Mesenchymal stem cell (in vitro differentiated cells and primary cell): Measurements from ENCODE around the gene GNAZ.
A peak's percentile ranks its signal among the peaks of the same experiment; 100 is the strongest.

ENCODE experiments used
- DNase-seq: peaks from one replicate; pipeline ENCODE4 v3.0.0-alpha.2; 2013
- H2AFZ ChIP-seq: one replicate; pipeline ENCODE4 v1.6.1; 2013; ENCODE audit warnings: low read depth, mild to moderate bottlenecking, control low read depth, inconsistent platforms, low read length, moderate library complexity
- H2AK5ac ChIP-seq: 2 replicates; pipeline ENCODE4 v1.6.1; 2013; ENCODE audit warnings: low read length, moderate library complexity, mild to moderate bottlenecking, inconsistent platforms; ENCODE audit not compliant: severe bottlenecking
- H2BK120ac ChIP-seq: one replicate; pipeline ENCODE4 v1.6.1; 2013; ENCODE audit warnings: low read depth, mild to moderate bottlenecking, inconsistent platforms, low read length, moderate library complexity
- H2BK12ac ChIP-seq, 2 experiments: one replicate each; pipeline ENCODE4 v1.6.1; 2013; ENCODE audit warnings: inconsistent platforms in 2 of 2, low read length in 2 of 2, mild to moderate bottlenecking in 2 of 2, moderate library complexity in 2 of 2, control low read depth in 1 of 2
- H2BK15ac ChIP-seq: one replicate; pipeline ENCODE4 v1.6.1; 2013; ENCODE audit warnings: mild to moderate bottlenecking, low read depth, inconsistent platforms; ENCODE audit not compliant: poor library complexity, severe bottlenecking
- H2BK5ac ChIP-seq: 2 replicates; pipeline ENCODE4 v1.6.1; 2013; ENCODE audit warnings: low read depth, mild to moderate bottlenecking, low read length, control low read depth, inconsistent platforms; ENCODE audit not compliant: poor library complexity, severe bottlenecking
- H3K14ac ChIP-seq, 2 experiments: one replicate each; pipeline ENCODE4 v1.6.1; 2013; ENCODE audit warnings: inconsistent platforms in 2 of 2, low read length in 2 of 2, control low read depth in 1 of 2, mild to moderate bottlenecking in 1 of 2, moderate library complexity in 1 of 2
- H3K18ac ChIP-seq, 2 experiments: one replicate each; pipeline ENCODE4 v1.6.1; 2013; ENCODE audit warnings: inconsistent platforms in 2 of 2, low read length in 2 of 2, control low read depth in 1 of 2, low read depth in 1 of 2, mild to moderate bottlenecking in 1 of 2
- H3K23ac ChIP-seq, 2 experiments: one replicate each; pipeline ENCODE4 v1.6.1; 2013; ENCODE audit warnings: inconsistent platforms in 2 of 2, low read length in 2 of 2, mild to moderate bottlenecking in 2 of 2, moderate library complexity in 2 of 2, control low read depth in 1 of 2
- H3K27ac ChIP-seq: 2 replicates; pipeline ENCODE4 v1.5.1; 2013; ENCODE audit warnings: mild to moderate bottlenecking, moderate library complexity, low read length, control low read depth, inconsistent platforms; ENCODE audit not compliant: poor library complexity, severe bottlenecking
- H3K27me3 ChIP-seq, 2 experiments: 2 replicates each; pipeline versions ENCODE4 v1.6.1 to v1.7.0; 2013; ENCODE audit warnings: low read length in 2 of 2, mild to moderate bottlenecking in 2 of 2, moderate library complexity in 2 of 2, control low read depth in 1 of 2, inconsistent platforms in 1 of 2; ENCODE audit not compliant: control insufficient read depth in 1 of 2, insufficient read depth in 1 of 2
- H3K36me3 ChIP-seq, 2 experiments: 2 replicates each; pipeline versions ENCODE4 v1.6.1 to v1.7.0; 2013; ENCODE audit warnings: low read length in 2 of 2, control low read depth in 1 of 2, inconsistent platforms in 1 of 2, low read depth in 1 of 2, mild to moderate bottlenecking in 1 of 2; ENCODE audit not compliant: insufficient read depth in 2 of 2, control insufficient read depth in 1 of 2
- H3K4ac ChIP-seq, 2 experiments: one replicate each; pipeline ENCODE4 v1.6.1; 2013; ENCODE audit warnings: inconsistent platforms in 2 of 2, low read length in 2 of 2, mild to moderate bottlenecking in 2 of 2, moderate library complexity in 2 of 2, control low read depth in 1 of 2, low read depth in 1 of 2
- H3K4me1 ChIP-seq: 2 replicates; pipeline ENCODE4 v1.6.1; 2013; ENCODE audit warnings: low read depth, low read length, control low read depth; ENCODE audit not compliant: control insufficient read depth, insufficient read depth
- H3K4me2 ChIP-seq: 2 replicates; pipeline ENCODE4 v1.6.1; 2013; ENCODE audit warnings: low read length, mild to moderate bottlenecking, inconsistent platforms; ENCODE audit not compliant: poor library complexity, severe bottlenecking
- H3K4me3 ChIP-seq, 2 experiments: 2 replicates each; pipeline versions ENCODE4 v1.5.1 to v1.7.0; 2013; ENCODE audit warnings: low read length in 2 of 2, mild to moderate bottlenecking in 2 of 2, control low read depth in 1 of 2, low read depth in 1 of 2; ENCODE audit not compliant: insufficient read depth in 1 of 2
- H3K79me1 ChIP-seq: replicated peaks from 2 replicates; pipeline ENCODE4 v1.6.1; 2013; ENCODE audit warnings: mild to moderate bottlenecking, control low read depth, low read length, inconsistent platforms; ENCODE audit not compliant: poor library complexity, severe bottlenecking
- H3K9ac ChIP-seq: 2 replicates; pipeline ENCODE4 v1.7.0; 2013; ENCODE audit warnings: mild to moderate bottlenecking, low read length, moderate library complexity
- H3K9me3 ChIP-seq: 2 replicates; pipeline ENCODE4 v1.7.0; 2013; ENCODE audit warnings: mild to moderate bottlenecking, low read length; ENCODE audit not compliant: control insufficient read depth
- H4K8ac ChIP-seq: one replicate; pipeline ENCODE4 v1.6.1; 2013; ENCODE audit warnings: inconsistent platforms, mild to moderate bottlenecking, low read length, moderate library complexity
- H4K91ac ChIP-seq: one replicate; pipeline ENCODE4 v1.6.1; 2013; ENCODE audit warnings: mild to moderate bottlenecking, low read length, inconsistent platforms
- WGBS: methylation state at CpG from one replicate; pipeline ENCODE4 v1.1.7; 2013; ENCODE audit warnings: mixed read lengths; 5-methylcytosine and 5-hydroxymethylcytosine counted together

The GNAZ gene

DNA sequence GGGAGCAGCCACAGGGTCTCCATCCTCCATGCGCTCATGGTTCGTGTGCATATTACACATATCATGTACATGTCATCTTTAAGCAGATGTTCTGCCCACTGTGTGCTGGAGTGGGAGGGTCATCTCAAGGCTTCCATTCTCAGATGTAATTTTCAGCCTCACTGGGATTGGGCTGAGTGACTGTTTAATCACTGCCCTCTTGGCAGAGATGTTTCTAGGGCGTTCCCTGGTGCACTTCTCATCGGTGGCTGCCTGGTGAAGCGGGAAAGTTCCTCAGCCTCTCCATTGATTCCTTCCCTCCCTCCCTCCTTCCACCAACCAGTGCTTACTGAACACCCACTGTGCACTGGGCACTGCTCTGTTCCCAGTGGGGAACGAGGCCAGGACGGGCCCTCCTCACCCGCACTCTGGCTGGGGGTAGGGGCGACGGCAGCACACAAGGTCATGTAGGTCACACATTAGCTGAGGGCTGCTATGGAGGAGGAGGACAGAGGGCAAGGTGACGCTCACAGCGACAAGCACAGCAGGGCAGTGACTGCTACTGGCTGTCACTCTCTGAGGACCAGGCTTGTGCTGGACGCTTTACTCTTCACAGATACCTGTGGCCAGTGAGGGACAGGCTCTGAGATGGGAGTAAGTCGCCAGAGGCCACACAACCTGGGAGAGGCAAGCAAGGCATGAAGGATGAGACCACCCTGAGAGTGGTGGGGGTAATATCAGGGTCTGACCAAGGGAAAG, 22.9 kb downstream of the GNAZ start:
- Histone ChIP-seq H3K9me3 (no peaks in the 10 kb centered on the region), H3K27me3 (peaks cover 0 to 3% of the 10 kb centered on the region in 2 experiments), H3K79me1 (no peaks in the 10 kb centered on the region), H3K18ac (no peak overlapping the region), H2AK5ac (no peak overlapping the region), H4K8ac (no peak overlapping the region), H2BK5ac (no peak overlapping the region), H3K27ac (no peak overlapping the region), H3K14ac (peak overlapping the region in 1 of 2 experiments; percentile 19), H2BK15ac (no peak overlapping the region), H3K4ac (no peak overlapping the region), H2BK120ac (no peak overlapping the region), H2BK12ac (no peak overlapping the region), H4K91ac (no peak overlapping the region), H2AFZ (no peak overlapping the region), H3K4me3 (no peak overlapping the region), H3K4me1 (peaks cover 4% of the 10 kb centered on the region), H3K4me2 (no peak overlapping the region), H3K23ac (no peak overlapping the region), H3K36me3 (no peaks in the 10 kb centered on the region), H3K9ac (no peak overlapping the region)
- 81% methylated on average over 12 of the region's 14 CpGs for WGBS
- DNase-seq: no peak

DNA sequence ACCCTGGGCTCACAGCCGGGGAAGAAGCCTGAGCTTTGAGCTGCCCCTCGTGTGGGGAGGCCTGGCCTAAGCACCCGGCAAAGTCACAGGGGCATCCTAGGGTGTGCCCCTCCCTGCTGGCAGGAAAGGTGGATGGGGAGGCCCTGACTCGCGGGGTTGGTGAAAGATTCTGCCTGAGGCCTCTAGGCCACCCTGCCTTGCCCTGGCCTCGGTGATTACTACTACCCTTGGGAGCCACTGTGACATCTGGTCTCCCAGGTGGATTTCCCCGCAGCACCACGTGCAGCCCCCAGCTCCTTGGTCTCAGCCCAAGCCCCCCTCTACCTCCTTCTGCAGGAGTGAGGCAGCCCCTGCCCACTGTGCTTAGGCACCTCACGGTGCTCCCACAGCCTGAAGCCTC, 23.9 kb downstream of the GNAZ start:
- H2AFZ ChIP-seq: no peak overlapping the region
- no peak overlapping the region for H4K8ac ChIP-seq
- no peak overlapping the region for H3K18ac ChIP-seq
- no peak overlapping the region for H3K27ac ChIP-seq
- H3K27me3 ChIP-seq: peaks cover 0 to 3% of the 10 kb centered on the region in 2 experiments
- no peak overlapping the region for H3K9ac ChIP-seq
- H2BK5ac ChIP-seq: no peak overlapping the region
- no peak overlapping the region for H2BK15ac ChIP-seq
- no peak overlapping the region for H3K4me3 ChIP-seq
- DNase-seq: no peak
- no peaks in the 10 kb centered on the region for H3K36me3 ChIP-seq
- no peak overlapping the region for H3K23ac ChIP-seq
- no peak overlapping the region for H4K91ac ChIP-seq
- H3K4me2 ChIP-seq: no peak overlapping the region
- no peaks in the 10 kb centered on the region for H3K9me3 ChIP-seq
- H3K79me1 ChIP-seq: no peaks in the 10 kb centered on the region
- no peak overlapping the region for H3K14ac ChIP-seq
- H2AK5ac ChIP-seq: no peak overlapping the region
- WGBS: 94% methylated on average over 8 of the region's 9 CpGs
- H3K4me1 ChIP-seq: no peaks in the 10 kb centered on the region
- no peak overlapping the region for H3K4ac ChIP-seq
- H2BK120ac ChIP-seq: no peak overlapping the region
- H2BK12ac ChIP-seq: no peak overlapping the region

DNA sequence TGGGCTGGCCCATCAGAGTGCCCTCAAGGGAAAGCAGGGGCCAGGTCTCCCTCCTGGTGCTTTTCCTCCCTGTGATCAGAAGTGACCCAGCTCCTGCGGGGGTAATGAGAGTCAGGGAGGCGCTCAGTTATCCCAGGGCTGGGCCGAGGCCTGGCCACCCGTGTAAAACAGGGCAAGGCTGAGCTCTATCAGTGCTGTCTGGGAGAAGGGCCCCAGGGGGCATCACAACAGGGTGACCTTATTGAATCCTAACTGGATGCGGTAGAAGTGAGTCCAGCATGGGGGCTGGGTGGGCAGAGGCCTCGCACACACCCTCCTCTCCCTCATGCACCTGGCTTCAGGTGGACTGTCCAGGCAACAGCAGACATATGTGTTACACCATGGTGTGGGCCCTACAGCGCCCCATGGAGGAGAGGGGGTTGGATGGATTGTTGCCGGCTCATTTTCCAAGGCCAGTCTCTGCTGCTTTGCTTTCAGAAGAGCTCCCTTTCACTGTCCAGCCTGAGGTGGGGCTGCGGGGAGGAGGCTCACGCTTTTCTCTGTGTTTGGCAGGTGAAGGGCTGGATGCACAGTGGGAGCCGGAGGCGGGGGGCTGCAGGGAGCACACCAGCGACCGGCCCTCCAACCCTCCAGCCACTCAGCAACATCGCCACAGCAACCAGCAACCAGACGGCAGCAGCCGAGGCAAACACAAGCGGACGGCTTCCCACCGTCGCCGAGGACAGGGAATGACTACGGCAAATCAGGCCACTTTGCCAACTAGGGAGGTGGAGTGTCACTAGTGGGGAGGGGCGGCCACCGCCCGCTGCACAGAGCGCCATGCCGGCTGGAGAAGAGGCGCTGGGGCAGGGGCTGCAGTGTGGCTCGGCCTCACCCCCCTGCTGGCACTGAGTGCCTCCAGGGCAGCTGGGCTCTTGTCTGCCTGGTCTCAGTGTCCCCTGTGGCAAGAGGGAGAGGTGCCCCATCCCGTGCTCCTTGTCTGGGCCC, 24.7 kb downstream of the GNAZ start:
- Histone ChIP-seq H2AK5ac (no peak overlapping the region), H3K14ac (no peak overlapping the region), H3K18ac (no peak overlapping the region), H2AFZ (no peak overlapping the region), H4K8ac (no peak overlapping the region), H2BK12ac (no peak overlapping the region), H3K27ac (no peak overlapping the region), H2BK120ac (no peak overlapping the region), H3K36me3 (no peaks in the 10 kb centered on the region), H3K79me1 (no peaks in the 10 kb centered on the region), H3K4me2 (no peak overlapping the region), H2BK15ac (no peak overlapping the region), H2BK5ac (no peak overlapping the region), H3K4me3 (no peak overlapping the region), H3K9ac (no peak overlapping the region), H3K27me3 (peaks cover 0 to 7% of the 10 kb centered on the region in 2 experiments), H3K23ac (no peak overlapping the region), H4K91ac (no peak overlapping the region), H3K9me3 (no peaks in the 10 kb centered on the region), H3K4ac (no peak overlapping the region), H3K4me1 (no peaks in the 10 kb centered on the region)
- DNase-seq: no peak
- WGBS: 84% methylated on average over 30 of the region's 31 CpGs

DNA sequence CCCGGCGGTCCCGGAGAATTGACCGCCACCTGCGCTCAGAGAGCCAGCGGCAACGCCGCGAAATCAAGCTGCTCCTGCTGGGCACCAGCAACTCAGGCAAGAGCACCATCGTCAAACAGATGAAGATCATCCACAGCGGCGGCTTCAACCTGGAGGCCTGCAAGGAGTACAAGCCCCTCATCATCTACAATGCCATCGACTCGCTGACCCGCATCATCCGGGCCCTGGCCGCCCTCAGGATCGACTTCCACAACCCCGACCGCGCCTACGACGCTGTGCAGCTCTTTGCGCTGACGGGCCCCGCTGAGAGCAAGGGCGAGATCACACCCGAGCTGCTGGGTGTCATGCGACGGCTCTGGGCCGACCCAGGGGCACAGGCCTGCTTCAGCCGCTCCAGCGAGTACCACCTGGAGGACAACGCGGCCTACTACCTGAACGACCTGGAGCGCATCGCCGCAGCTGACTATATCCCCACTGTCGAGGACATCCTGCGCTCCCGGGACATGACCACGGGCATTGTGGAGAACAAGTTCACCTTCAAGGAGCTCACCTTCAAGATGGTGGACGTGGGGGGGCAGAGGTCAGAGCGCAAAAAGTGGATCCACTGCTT, 25.5 kb downstream of the GNAZ start:
- no peak overlapping the region for H2AFZ ChIP-seq

More for the DNA sequence above, 25.5 kb downstream of the GNAZ start:
- Histone ChIP-seq H3K23ac (no peak overlapping the region), H2BK12ac (no peak overlapping the region), H2AK5ac (no peak overlapping the region), H3K27ac (no peak overlapping the region), H4K8ac (no peak overlapping the region), H3K27me3 (peaks cover 0 to 11% of the 10 kb centered on the region in 2 experiments), H3K14ac (peak overlapping the region in 1 of 2 experiments; percentile 26), H3K4me3 (no peak overlapping the region), H3K79me1 (no peaks in the 10 kb centered on the region), H3K4me2 (no peak overlapping the region), H3K18ac (no peak overlapping the region), H3K4me1 (no peaks in the 10 kb centered on the region), H3K9ac (no peak overlapping the region), H4K91ac (no peak overlapping the region), H2BK5ac (no peak overlapping the region), H3K4ac (no peak overlapping the region), H3K9me3 (no peaks in the 10 kb centered on the region), H2BK15ac (no peak overlapping the region), H3K36me3 (no peaks in the 10 kb centered on the region), H2BK120ac (no peak overlapping the region)
- 95% methylated on average over 45 of the region's 45 CpGs for WGBS
- DNase-seq: no peak
